ENCODE results near the gene CTSZ. TPM values are rescaled to one million over a fixed set of nuclear protein-coding genes. Genes with fewer than 3 reads are reported as not detected.
"Not testable (repeated sequence)": the region's sequence is repeated elsewhere in the genome, so short reads cannot be mapped to it uniquely, and the experiment has no call there.

Gene CTSZ
- total RNA-seq, 2 donors from 2014 or later = 93.6 to 130 TPM

DNA sequence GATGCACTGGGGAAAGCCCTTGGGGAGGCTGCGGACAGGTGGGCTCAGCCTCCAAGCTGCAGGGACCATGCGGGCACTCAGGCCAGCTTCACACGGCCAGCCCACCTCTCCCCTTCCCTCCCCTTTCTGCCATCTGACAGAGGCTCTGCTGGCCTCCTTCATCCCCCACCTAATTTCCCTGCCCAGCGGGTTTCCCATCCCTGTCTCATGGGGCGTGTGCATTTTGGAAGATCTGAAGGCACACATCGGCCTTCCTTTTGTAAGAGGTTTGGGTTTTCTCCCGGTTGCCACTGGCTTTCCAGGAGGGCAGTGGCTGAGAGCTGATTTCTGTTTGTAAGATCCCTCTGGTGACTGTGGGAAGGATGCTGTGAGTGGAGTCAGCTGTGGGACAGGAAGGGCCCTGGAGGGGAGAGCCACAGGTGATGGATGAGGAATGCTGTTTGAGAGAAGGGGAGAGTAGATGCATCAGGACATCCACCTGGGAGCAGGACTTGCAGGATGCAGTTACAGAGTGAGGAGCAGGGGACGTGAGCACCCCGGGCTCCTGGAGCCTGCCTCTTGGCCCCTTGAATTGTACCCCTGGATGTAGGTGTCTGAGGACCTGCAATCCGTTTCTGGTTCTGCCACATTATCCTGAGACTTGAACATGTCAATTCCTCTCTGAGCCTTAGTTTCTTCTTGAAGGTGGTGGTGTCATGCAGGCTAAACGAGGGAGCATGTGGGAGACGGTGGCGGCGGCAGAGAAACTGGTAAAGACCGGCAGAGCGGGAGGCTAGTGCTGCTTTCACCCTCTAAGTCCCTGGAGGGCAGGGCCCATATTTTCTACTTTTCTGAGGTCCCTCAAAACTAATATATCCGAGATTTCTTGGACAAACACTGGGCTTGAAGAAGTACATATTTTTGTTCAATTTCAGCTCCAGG lies 6.2 kb upstream of the CTSZ start:
- intact Hi-C loops (cut with DNase I) = no loop called here
- no peaks in the 10 kb centered on the region for H3K9me3 ChIP-seq
- no peak overlapping the region for H3K27ac ChIP-seq
- H3K36me3 ChIP-seq = no peaks in the 10 kb centered on the region
- TF ChIP-seq, protein P1, sequence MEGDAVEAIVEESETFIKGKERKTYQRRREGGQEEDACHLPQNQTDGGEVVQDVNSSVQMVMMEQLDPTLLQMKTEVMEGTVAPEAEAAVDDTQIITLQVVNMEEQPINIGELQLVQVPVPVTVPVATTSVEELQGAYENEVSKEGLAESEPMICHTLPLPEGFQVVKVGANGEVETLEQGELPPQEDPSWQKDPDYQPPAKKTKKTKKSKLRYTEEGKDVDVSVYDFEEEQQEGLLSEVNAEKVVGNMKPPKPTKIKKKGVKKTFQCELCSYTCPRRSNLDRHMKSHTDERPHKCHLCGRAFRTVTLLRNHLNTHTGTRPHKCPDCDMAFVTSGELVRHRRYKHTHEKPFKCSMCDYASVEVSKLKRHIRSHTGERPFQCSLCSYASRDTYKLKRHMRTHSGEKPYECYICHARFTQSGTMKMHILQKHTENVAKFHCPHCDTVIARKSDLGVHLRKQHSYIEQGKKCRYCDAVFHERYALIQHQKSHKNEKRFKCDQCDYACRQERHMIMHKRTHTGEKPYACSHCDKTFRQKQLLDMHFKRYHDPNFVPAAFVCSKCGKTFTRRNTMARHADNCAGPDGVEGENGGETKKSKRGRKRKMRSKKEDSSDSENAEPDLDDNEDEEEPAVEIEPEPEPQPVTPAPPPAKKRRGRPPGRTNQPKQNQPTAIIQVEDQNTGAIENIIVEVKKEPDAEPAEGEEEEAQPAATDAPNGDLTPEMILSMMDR (IDR thresholded peaks at IDR 0.05) = no peak
- no peak for TF ChIP-seq POLR2AphosphoS5 (IDR thresholded peaks at IDR 0.05)
- H3K4me1 ChIP-seq (replicated peaks) = no peaks in the 10 kb centered on the region
- DNase-seq (ENCODE audit: low spot score) = no peak
- no peak overlapping the region for H3K4me3 ChIP-seq
- WGBS = 83% methylated on average over 17 of the region's 17 CpGs
- no peaks in the 10 kb centered on the region for H3K27me3 ChIP-seq (replicated peaks; ENCODE audit: insufficient read depth)

DNA sequence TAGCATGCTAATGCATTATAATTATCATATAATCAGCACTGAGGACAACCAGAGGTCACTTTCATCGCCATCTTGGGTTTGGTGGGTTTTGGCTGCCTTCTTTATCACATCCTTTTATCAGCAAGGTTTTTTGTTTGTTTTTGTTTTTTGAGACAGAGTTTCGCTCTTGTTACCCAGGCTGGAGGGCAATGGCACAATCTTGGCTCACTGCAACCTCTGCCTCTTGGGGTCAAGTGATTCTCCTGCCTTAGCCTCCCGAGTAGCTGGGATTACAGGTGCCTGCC lies 4.8 kb upstream of the CTSZ start:
- H3K27me3 ChIP-seq (replicated peaks; ENCODE audit: insufficient read depth); H3K27ac ChIP-seq; DNase-seq (ENCODE audit: low spot score); H3K36me3 ChIP-seq; H3K4me3 ChIP-seq; intact Hi-C loops (cut with DNase I); H3K9me3 ChIP-seq; H3K4me1 ChIP-seq (replicated peaks): not testable (repeated sequence)
- 93% methylated on average over 3 of the region's 3 CpGs for WGBS

DNA sequence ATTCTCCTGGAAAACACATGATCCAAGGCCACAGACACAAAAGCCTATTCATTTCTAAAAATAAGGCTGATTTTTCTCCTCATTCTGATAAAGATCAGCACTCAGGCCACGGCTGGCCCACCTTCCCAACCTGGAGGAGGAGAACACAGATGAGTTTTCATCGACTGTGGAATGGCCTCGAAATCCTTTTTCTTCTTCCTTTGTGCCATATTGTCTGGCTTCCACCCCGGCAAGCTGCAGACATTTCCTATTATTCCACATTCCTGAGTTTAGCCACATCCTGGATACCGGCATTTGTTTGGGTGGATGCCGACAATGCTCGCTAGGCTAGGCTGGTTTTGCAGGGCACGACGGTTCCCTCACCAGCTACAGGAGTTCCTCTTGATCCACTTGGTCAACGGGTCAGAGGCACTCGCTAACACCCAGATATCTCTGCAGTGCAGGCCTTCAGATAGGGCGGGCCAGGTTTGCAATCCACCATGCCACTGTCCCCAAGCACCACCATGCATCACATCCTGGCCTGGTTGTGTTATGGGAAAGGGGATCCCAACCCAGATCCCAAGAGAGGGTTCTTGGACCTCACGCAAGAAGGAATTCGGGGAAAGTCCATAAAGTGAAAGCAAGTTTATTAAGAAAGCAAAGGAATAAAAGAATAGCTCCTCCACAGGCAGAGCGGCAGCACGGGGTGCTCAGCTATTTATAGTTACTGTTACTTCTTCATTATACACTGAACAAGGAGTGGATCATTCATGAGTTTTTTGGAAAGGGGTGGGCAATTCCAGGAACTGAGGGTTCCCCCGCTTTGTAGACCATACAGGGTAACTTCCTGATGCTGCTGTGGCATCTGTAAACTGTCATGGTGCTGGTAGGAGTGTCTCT lies 4.2 kb upstream of the CTSZ start:
- peak; percentile 51 for TF ChIP-seq POLR2AphosphoS5 (IDR thresholded peaks at IDR 0.05)
- TF ChIP-seq POLR2A (IDR thresholded peaks at IDR 0.05) = no peak
- TF ChIP-seq, protein P1 (IDR thresholded peaks at IDR 0.05) = no peak
- peak; percentile 51 for DNase-seq (ENCODE audit: low spot score)
- Histone ChIP-seq H3K9me3 (no peaks in the 10 kb centered on the region), H3K27ac (no peak overlapping the region), H3K36me3 (no peaks in the 10 kb centered on the region), H3K4me3 (no peak overlapping the region), H3K27me3 (replicated peaks; ENCODE audit: insufficient read depth) (no peaks in the 10 kb centered on the region), H3K4me1 (replicated peaks) (no peaks in the 10 kb centered on the region)
- 61% methylated on average over 17 of the region's 17 CpGs for WGBS
- intact Hi-C loops (cut with DNase I) = no loop called here

DNA sequence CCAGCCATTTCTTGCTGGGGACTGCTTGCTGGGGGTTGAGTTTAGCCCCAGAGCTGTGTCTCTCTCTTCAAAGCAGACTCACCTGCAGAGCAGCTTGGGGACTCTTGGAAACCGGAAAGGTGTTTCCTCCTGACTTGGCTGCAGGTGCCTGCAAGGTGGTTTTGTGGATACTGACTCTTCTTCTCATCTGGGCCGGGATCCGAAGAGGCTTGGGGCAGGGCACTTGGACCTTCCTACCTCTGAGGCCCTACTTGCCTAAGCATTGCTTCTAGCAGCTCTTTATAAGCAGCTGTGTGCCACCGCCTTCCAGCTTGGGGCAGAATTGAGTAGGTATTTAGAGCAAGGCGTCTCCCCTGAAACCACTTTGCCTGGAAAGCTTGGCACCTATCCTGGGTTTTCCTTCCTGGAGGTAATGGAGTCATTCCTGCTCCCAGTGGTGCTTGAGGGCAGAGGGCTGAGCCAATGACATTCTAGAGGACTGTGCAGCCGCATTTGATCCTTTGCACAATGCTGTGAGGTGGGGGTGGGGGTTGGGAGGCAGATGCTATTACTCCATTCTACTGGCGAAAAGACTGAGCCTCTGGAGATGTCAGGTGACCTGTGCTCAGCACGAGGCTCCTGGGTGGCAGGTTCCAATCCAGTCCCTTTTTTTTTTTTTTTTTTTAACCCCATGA lies 3.4 kb upstream of the CTSZ start:
- intact Hi-C loops (cut with DNase I) = no loop called here
- Histone ChIP-seq H3K36me3 (no peaks in the 10 kb centered on the region), H3K27me3 (replicated peaks; ENCODE audit: insufficient read depth) (no peaks in the 10 kb centered on the region), H3K27ac (no peak overlapping the region), H3K9me3 (no peaks in the 10 kb centered on the region), H3K4me3 (no peak overlapping the region), H3K4me1 (replicated peaks) (peaks cover 5% of the 10 kb centered on the region)
- 64% methylated on average over 8 of the region's 8 CpGs for WGBS
- DNase-seq (ENCODE audit: low spot score) = no peak
- TF ChIP-seq, protein P1 (IDR thresholded peaks at IDR 0.05) = no peak
- TF ChIP-seq POLR2A (IDR thresholded peaks at IDR 0.05) (no peak), POLR2AphosphoS5 (IDR thresholded peaks at IDR 0.05) (no peak)

DNA sequence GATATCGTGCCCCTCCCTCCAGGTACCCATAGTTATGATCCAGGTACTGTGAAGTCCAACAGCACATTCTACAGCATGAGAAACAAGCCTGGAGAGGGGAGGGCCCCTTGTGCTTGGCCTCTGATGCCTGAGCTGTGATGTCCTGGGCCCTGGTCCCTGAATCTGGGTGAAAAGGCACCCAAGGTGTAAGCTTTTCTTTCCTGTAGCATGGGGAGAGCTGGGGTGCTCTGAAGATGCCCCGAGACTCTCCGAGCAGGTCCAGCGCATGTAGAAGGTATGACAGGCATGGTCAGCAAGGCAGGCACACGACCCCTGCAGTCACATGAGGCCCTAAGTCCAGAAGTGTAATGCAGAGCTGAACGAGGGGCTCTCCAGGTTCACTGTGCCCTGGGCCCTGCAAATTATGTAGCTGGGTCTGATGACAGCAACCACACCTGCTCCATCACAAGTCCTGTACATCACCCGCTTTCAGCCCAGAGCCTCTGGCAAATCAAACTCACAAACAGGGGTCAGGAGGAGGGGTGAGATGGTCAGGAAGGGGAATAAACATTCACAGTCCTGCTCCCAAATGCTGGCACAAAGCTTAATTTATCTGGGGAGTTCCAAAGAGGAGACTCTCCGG lies 1.8 kb upstream of the CTSZ start:
- intact Hi-C loops (cut with DNase I) = no loop called here
- TF ChIP-seq POLR2A (IDR thresholded peaks at IDR 0.05) (no peak), POLR2AphosphoS5 (IDR thresholded peaks at IDR 0.05) (no peak)
- TF ChIP-seq, protein P1 (IDR thresholded peaks at IDR 0.05) = no peak
- no peak for DNase-seq (ENCODE audit: low spot score)
- H3K4me1 ChIP-seq (replicated peaks) = peaks cover 7% of the 10 kb centered on the region
- no peaks in the 10 kb centered on the region for H3K36me3 ChIP-seq
- no peaks in the 10 kb centered on the region for H3K27me3 ChIP-seq (replicated peaks; ENCODE audit: insufficient read depth)
- H3K27ac ChIP-seq = no peak overlapping the region
- no peaks in the 10 kb centered on the region for H3K9me3 ChIP-seq
- 88% methylated on average over 8 of the region's 8 CpGs for WGBS
- H3K4me3 ChIP-seq = no peak overlapping the region
